Tibial nerve (tissue), 4 donors: ENCODE measurements around the gene MT1X. TPM values are rescaled to one million over a fixed set of nuclear protein-coding genes. Genes with fewer than 3 reads are reported as not detected.
A peak's percentile ranks its signal among the peaks of the same experiment; 100 is the strongest.

Source experiments
- DNase-seq, 2 donors: peaks; one replicate each; pipeline ENCODE4 v3.0.0-alpha.2; 2019; ENCODE audit warnings: low spot score in 2 of 2
- H3K27ac ChIP-seq, 4 donors: fragments of 200-600 bp; sonication (generic) in 3 of 4; one replicate each; pipeline ENCODE4 v1.5.1; 2017 to 2019; ENCODE audit warnings: mild to moderate bottlenecking in 1 of 4
- H3K27me3 ChIP-seq, 2 donors: fragments of 200-600 bp; sonication (generic) in 1 of 2; one replicate each; pipeline versions ENCODE4 v1.5.1 to v1.6.0; 2017 to 2019
- H3K36me3 ChIP-seq, 3 donors: fragments of 200-600 bp; sonication (generic); one replicate each; pipeline ENCODE4 v1.5.1; 2018 to 2019
- H3K4me1 ChIP-seq, 4 donors: fragments of 200-600 bp; sonication (generic) in 3 of 4; one replicate each; pipeline ENCODE4 v1.5.1; 2017 to 2019
- H3K4me3 ChIP-seq, 4 donors: fragments of 200-600 bp; sonication (generic) in 3 of 4; one replicate each; pipeline ENCODE4 v1.5.1; 2017 to 2019; ENCODE audit warnings: mild to moderate bottlenecking in 1 of 4, moderate library complexity in 1 of 4
- H3K9me3 ChIP-seq, 4 donors: fragments of 200-600 bp; sonication (generic) in 3 of 4; one replicate each; pipeline ENCODE4 v1.5.1; 2017 to 2019
- EP300 ChIP-seq, 2 donors: sonication (generic); formaldehyde crosslinking; IDR thresholded peaks; one replicate each; pipeline ENCODE4 v1.6.1; 2017; ENCODE audit warnings: antibody characterized with exemption in 2 of 2, mild to moderate bottlenecking in 1 of 2
- POLR2A ChIP-seq, 2 donors: fragments of 450-650 bp; IDR thresholded peaks; one replicate each; pipeline ENCODE4 v1.6.1; 2017; ENCODE audit warnings: antibody characterized with exemption in 2 of 2, mild to moderate bottlenecking in 2 of 2, moderate library complexity in 2 of 2
- WGBS, 2 donors: methylation state at CpG; one replicate each; pipeline ENCODE4 v1.1.5; 2018; 5-methylcytosine and 5-hydroxymethylcytosine counted together
- total RNA-seq, 4 donors: library from RNA; depleted of rRNA; stranded (reverse); fragments of >200 nt; gene quantifications; one replicate each; pipeline ENCODE4 v1.1.0, GENCODE V29; 2016
- TF ChIP-seq, protein P1 (sequence below), 5 experiments: fragments of 200-600 bp in 3 of 5; fragments of 450-650 bp in 2 of 5; sonication (generic) in 3 of 5; IDR thresholded peaks; one replicate each; pipeline ENCODE4 v1.5.1; 2016 to 2019; ENCODE audit warnings: antibody characterized with exemption in 5 of 5, mild to moderate bottlenecking in 3 of 5, moderate library complexity in 2 of 5

Gene MT1X
- total RNA-seq = 1,000 to 10,000 TPM in 2 of 4 donors, 100 to 1,000 TPM in 2; 457 to 1,918 (median 1,024) TPM

DNA sequence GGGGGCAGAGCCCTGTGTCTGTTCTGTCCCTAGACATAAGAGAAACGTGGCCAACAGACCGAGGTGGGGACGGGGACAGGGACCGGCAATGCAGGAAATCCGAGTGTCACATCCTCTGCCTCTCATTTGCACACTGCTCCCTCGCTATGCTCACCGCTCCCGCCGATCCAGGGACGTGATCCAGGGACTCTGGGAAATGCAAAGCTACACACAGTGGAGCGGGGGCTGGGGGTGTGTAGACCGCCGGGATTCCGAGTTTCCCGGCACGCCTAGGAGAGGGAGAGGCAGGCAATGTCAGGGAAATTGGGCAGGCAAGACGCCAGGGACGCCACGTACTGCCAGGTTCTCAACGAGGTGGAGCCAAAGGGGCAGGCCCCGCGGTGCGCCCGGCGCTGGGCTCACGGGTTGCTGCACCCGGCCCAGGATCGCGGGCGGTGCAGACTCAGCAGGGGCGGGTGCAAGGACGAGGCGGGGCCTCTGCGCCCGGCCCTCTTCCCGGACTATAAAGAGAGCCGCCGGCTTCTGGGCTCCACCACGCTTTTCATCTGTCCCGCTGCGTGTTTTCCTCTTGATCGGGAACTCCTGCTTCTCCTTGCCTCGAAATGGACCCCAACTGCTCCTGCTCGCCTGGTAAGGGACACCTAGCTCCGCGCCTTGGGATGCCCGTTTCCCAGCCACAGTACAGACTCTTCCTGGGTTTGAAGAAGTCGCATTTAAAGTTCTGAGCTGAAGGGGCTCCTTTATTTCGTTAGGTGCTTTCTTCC is at the start of gene MT1X:
Gene MT1X, plus strand, starts transcription at position 532 of the 764 bp plus-strand sequence. Its CDS starts 71 bp downstream, at position 603.
- Histone ChIP-seq H3K9me3 (peaks cover 0 to 6% (median 0%) of the 10 kb centered on the region in 4 donors), H3K27me3 (no peaks in the 10 kb centered on the region), H3K4me3 (peak within 1 kb of the TSS; percentile 33 to 74 (median 58)), H3K4me1 (peaks cover 0 to 33% (median 5%) of the 10 kb centered on the region in 4 donors), H3K27ac (peak within 1 kb of the TSS; percentile 15 to 87 (median 78)), H3K36me3 (peaks cover 0 to 16% (median 0%) of the 10 kb centered on the region in 3 donors)
- 1 to 2% methylated on average over 47 to 49 of the region's 49 CpGs for WGBS, 2 donors
- DNase-seq = peak; percentile 87 to 88
- TF ChIP-seq, protein P1, sequence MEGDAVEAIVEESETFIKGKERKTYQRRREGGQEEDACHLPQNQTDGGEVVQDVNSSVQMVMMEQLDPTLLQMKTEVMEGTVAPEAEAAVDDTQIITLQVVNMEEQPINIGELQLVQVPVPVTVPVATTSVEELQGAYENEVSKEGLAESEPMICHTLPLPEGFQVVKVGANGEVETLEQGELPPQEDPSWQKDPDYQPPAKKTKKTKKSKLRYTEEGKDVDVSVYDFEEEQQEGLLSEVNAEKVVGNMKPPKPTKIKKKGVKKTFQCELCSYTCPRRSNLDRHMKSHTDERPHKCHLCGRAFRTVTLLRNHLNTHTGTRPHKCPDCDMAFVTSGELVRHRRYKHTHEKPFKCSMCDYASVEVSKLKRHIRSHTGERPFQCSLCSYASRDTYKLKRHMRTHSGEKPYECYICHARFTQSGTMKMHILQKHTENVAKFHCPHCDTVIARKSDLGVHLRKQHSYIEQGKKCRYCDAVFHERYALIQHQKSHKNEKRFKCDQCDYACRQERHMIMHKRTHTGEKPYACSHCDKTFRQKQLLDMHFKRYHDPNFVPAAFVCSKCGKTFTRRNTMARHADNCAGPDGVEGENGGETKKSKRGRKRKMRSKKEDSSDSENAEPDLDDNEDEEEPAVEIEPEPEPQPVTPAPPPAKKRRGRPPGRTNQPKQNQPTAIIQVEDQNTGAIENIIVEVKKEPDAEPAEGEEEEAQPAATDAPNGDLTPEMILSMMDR (IDR thresholded peaks at IDR 0.05) = peak in 1 of 5 experiments; percentile 24
- TF ChIP-seq POLR2A (IDR thresholded peaks at IDR 0.05) = peak; percentile 94
- TF ChIP-seq EP300 (IDR thresholded peaks at IDR 0.05) = peak; percentile 77 to 99

DNA sequence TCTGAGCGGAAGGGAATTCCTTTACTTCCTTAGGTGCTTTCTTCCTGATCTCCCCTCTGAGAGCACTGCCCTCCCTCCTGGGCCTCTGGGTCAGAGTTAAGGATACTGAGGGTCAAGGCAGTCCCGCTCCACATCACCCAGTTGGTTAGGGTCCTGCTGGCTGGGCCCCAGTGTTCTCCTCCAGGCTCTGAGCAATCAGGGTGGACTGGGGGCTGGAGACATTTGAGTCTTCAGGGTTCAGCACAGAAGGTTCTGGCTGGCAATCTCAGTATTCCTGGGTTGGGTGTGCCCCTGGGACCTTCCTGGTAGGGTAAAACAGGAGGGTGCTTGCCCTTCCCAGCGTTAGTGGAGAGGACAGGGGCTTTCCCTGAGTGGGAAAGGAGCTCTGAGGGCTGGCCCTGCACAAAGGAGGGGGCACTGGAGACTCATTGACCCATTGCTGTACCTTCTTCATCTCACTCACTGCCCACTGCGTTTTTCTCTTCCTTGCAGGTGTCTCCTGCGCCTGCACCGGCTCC is 49.4 kb upstream of the MT1X start:
- peak overlapping the region; percentile 38 to 60 (median 50) for H3K4me3 ChIP-seq
- H3K36me3 ChIP-seq = no peaks in the 10 kb centered on the region
- H3K27me3 ChIP-seq = peaks cover 0 to 29% of the 10 kb centered on the region in 2 donors
- peaks cover 0 to 64% (median 14%) of the 10 kb centered on the region in 4 donors for H3K4me1 ChIP-seq
- 51% methylated on average over 6 of the region's 6 CpGs for whole genome bisulfite sequencing, 2 donors
- TF ChIP-seq POLR2A (IDR thresholded peaks at IDR 0.05) = no peak
- TF ChIP-seq, protein P1 (IDR thresholded peaks at IDR 0.05) = no peak
- TF ChIP-seq EP300 (IDR thresholded peaks at IDR 0.05) = no peak
- H3K27ac ChIP-seq = peak overlapping the region; percentile 47 to 94 (median 84)
- H3K9me3 ChIP-seq = no peaks in the 10 kb centered on the region
- DNase-seq = no peak

DNA sequence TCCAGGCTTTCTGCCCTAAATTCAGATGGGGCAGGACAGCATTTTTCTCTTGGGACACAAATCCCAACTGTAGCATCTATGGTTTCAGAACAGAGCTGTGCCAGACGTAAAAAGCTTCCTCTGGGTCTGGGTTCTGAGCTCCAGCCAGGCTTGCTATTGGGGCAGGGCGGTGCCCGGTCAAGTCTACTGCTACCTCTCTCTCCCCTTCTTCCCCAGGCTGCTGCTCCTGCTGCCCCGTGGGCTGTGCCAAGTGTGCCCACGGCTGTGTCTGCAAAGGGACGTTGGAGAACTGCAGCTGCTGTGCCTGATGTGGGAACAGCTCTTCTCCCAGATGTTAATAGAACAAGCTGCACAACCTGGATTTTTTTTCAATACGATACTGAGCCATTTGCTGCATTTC is 48.7 kb upstream of the MT1X start:
- no peak for TF ChIP-seq EP300 (IDR thresholded peaks at IDR 0.05)
- TF ChIP-seq, protein P1 (IDR thresholded peaks at IDR 0.05) = no peak
- no peak for TF ChIP-seq POLR2A (IDR thresholded peaks at IDR 0.05)
- H3K9me3 ChIP-seq = no peaks in the 10 kb centered on the region
- peak overlapping the region; percentile 38 to 60 (median 50) for H3K4me3 ChIP-seq
- H3K4me1 ChIP-seq = peaks cover 0 to 69% (median 17%) of the 10 kb centered on the region in 4 donors
- 60 to 68% methylated on average over 6 to 7 of the region's 7 CpGs for WGBS, 2 donors
- no peak for DNase-seq
- peak overlapping the region in 3 of 4 donors; percentile 47 to 94 (median 90) for H3K27ac ChIP-seq
- no peaks in the 10 kb centered on the region for H3K36me3 ChIP-seq
- peaks cover 0 to 36% of the 10 kb centered on the region in 2 donors for H3K27me3 ChIP-seq

DNA sequence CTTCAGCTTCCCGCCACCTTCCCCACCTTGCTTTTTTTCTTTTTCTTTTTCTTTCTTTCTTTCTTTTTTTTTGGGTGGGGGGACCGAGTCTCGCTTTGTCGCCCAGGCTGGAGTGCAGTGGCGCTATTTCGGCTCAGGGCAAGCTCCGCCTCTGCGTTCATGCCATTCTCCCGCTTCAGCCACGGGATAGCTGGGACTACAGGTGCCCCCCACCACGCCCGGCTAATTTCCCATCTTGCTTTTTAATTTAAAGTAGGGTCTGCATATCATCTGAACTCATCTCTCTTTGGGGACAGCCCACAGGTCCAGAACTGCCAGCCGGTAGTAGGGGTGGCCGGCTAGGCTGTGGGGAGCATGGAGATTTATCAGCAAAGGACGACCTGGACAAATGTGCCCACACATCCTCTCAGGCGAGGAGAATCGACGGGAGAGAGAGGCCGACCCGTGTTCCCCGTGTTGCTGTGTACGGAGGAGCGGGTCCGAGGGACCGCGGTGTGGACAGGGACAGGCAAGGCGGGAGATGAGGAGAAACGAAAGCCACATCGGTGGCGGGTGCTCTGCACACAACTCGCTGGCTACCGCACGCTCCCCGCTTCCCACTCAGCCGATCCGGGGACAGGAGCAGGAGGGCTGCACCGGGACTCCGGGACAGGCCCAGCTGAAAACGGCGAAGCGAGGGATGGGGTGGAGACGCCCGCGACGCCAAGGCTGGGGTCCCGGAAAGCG is 47.4 kb upstream of the MT1X start:
- WGBS, 2 donors = 49 to 52% methylated on average over 47 of the region's 47 CpGs
- H3K27me3 ChIP-seq = peaks cover 0 to 47% of the 10 kb centered on the region in 2 donors
- peaks cover 0 to 70% (median 23%) of the 10 kb centered on the region in 4 donors for H3K4me1 ChIP-seq
- peak overlapping the region in 2 of 4 donors; percentile 10 to 40 for H3K27ac ChIP-seq
- peak overlapping the region in 2 of 4 donors; percentile 20 to 37 for H3K4me3 ChIP-seq
- TF ChIP-seq EP300 (IDR thresholded peaks at IDR 0.05) = no peak
- no peak for TF ChIP-seq POLR2A (IDR thresholded peaks at IDR 0.05)
- TF ChIP-seq, protein P1 (IDR thresholded peaks at IDR 0.05) = no peak
- H3K9me3 ChIP-seq = no peaks in the 10 kb centered on the region
- DNase-seq = no peak
- H3K36me3 ChIP-seq = no peaks in the 10 kb centered on the region
